Duodenal mucosa (tissue), 2 donors: ENCODE results near the gene TMEM14C.
A peak's percentile ranks its signal among the peaks of the same experiment; 100 is the strongest.

Source experiments
- H3K27ac ChIP-seq: one replicate; pipeline ENCODE4 v1.7.0; 2013; ENCODE audit warnings: low read depth, low read length
- H3K27me3 ChIP-seq, 2 donors: one replicate each; pipeline ENCODE4 v1.7.0; 2013; ENCODE audit warnings: low read length in 2 of 2, control low read depth in 1 of 2; ENCODE audit not compliant: insufficient read depth in 2 of 2, control insufficient read depth in 1 of 2
- H3K36me3 ChIP-seq, 2 donors: one replicate each; pipeline ENCODE4 v1.7.0; 2013; ENCODE audit warnings: low read length in 2 of 2, control low read depth in 1 of 2; ENCODE audit not compliant: insufficient read depth in 2 of 2, control insufficient read depth in 1 of 2
- H3K4me1 ChIP-seq, 2 donors: one replicate each; pipeline ENCODE4 v1.7.0; 2013; ENCODE audit warnings: low read length in 2 of 2, control low read depth in 1 of 2; ENCODE audit not compliant: insufficient read depth in 2 of 2, control insufficient read depth in 1 of 2
- H3K4me3 ChIP-seq, 2 donors: one replicate each; pipeline ENCODE4 v1.7.0; 2013; ENCODE audit warnings: low read length in 2 of 2, low read depth in 1 of 2
- H3K9ac ChIP-seq, 2 donors: one replicate each; pipeline ENCODE4 v1.7.0; 2013; ENCODE audit warnings: low read length in 2 of 2, low read depth in 1 of 2
- H3K9me3 ChIP-seq, 2 donors: one replicate each; pipeline ENCODE4 v1.7.0; 2013; ENCODE audit warnings: low read length in 2 of 2, control low read depth in 1 of 2; ENCODE audit not compliant: control insufficient read depth in 1 of 2

TMEM14C gene

GRCh38 chr6:10690651-10691445 lies 32.0 kb upstream of the TMEM14C start:
- Histone ChIP-seq H3K27me3 (no peaks in the 10 kb centered on the region), H3K9me3 (no peaks in the 10 kb centered on the region), H3K9ac (no peak overlapping the region), H3K4me1 (peaks cover 16% of the 10 kb centered on the region in 2 donors), H3K27ac (no peak overlapping the region), H3K36me3 (no peaks in the 10 kb centered on the region), H3K4me3 (no peak overlapping the region)

- H3K4me1 ChIP-seq = peaks cover 23 to 24% of the 10 kb centered on the region in 2 donors
- peak overlapping the region; percentile 35 to 96 for H3K9ac ChIP-seq
- H3K27ac ChIP-seq = no peak overlapping the region
- H3K36me3 ChIP-seq = peaks cover 0 to 6% of the 10 kb centered on the region in 2 donors
- H3K9me3 ChIP-seq = no peaks in the 10 kb centered on the region
- H3K4me3 ChIP-seq = peak overlapping the region; percentile 97 to 100
- H3K27me3 ChIP-seq = no peaks in the 10 kb centered on the region
These were observed 29.8 kb upstream of the TMEM14C start for GRCh38 chr6:10692965-10693538.

GRCh38 chr6:10694302-10695085 lies 28.4 kb upstream of the TMEM14C start, which contains the start of the genes C6orf52 and PAK1IP1:
C6orf52 (minus strand) TSS chr6:10694616; CDS start chr6:10687550, 7,066 bp downstream.
PAK1IP1 (plus strand) TSS chr6:10694972; CDS start chr6:10694986, 14 bp downstream.
- peak within 1 kb of the TSS; percentile 96 to 99 for H3K9ac ChIP-seq
- H3K4me3 ChIP-seq = peak within 1 kb of the TSS; percentile 97 to 100
- H3K9me3 ChIP-seq = no peaks in the 10 kb centered on the region
- H3K4me1 ChIP-seq = peaks cover 23 to 24% of the 10 kb centered on the region in 2 donors
- H3K36me3 ChIP-seq = peaks cover 0 to 20% of the 10 kb centered on the region in 2 donors
- no peaks in the 10 kb centered on the region for H3K27me3 ChIP-seq
- H3K27ac ChIP-seq = peak within 1 kb of the TSS; percentile 95

DNA sequence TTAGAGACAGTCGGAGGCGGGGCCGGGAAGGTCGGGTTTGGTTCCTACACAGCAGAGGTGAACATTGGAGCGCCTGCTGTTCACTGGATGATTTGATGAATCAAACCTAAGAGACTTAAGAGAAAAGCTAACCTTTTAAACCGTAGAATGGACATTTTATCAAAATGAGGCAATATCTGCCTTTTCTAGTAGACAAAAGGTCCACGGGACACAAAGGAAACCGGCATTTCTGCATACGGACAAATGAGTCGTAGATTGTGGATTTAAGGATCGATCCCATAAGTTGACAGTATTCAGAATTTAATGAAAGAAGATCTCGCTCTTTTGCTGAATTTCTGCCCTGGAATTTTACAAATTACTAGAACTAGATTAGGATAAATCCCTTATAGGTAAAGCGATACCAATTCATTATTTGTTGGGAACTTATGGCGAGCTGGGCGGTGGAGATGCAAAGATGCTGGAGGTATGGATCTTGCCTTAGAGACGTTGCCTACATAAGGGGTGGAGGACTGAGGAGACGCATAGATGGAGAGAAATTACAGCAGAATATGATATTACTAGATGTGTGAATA lies 27.7 kb upstream of the TMEM14C start:
- Histone ChIP-seq H3K4me1 (peaks cover 23 to 24% of the 10 kb centered on the region in 2 donors), H3K27ac (peak overlapping the region; percentile 95)

GRCh38 chr6:10696655-10697054 lies 26.2 kb upstream of the TMEM14C start:
- peaks cover 23 to 24% of the 10 kb centered on the region in 2 donors for H3K4me1 ChIP-seq
- H3K9ac ChIP-seq = no peak overlapping the region
- H3K27ac ChIP-seq = no peak overlapping the region
- H3K27me3 ChIP-seq = no peaks in the 10 kb centered on the region
- H3K9me3 ChIP-seq = no peaks in the 10 kb centered on the region
- H3K36me3 ChIP-seq = peaks cover 0 to 26% of the 10 kb centered on the region in 2 donors
- no peak overlapping the region for H3K4me3 ChIP-seq

More for the DNA sequence above, 27.7 kb upstream of the TMEM14C start:
- H3K9me3 ChIP-seq = no peaks in the 10 kb centered on the region
- peak overlapping the region; percentile 97 to 100 for H3K4me3 ChIP-seq
- H3K27me3 ChIP-seq = no peaks in the 10 kb centered on the region
- peaks cover 0 to 24% of the 10 kb centered on the region in 2 donors for H3K36me3 ChIP-seq
- peak overlapping the region; percentile 96 to 99 for H3K9ac ChIP-seq

GRCh38 chr6:10713962-10714361 lies 8.9 kb upstream of the TMEM14C start:
- H3K4me1 ChIP-seq = no peaks in the 10 kb centered on the region
- no peak overlapping the region for H3K4me3 ChIP-seq
- no peak overlapping the region for H3K9ac ChIP-seq
- peaks cover 3 to 9% of the 10 kb centered on the region in 2 donors for H3K9me3 ChIP-seq
- H3K27me3 ChIP-seq = no peaks in the 10 kb centered on the region
- H3K27ac ChIP-seq = no peak overlapping the region
- peaks cover 0 to 9% of the 10 kb centered on the region in 2 donors for H3K36me3 ChIP-seq

- Histone ChIP-seq H3K36me3 (no peaks in the 10 kb centered on the region), H3K27ac (no peak overlapping the region), H3K4me3 (peak overlapping the region; percentile 64 to 82), H3K4me1 (peaks cover 12 to 19% of the 10 kb centered on the region in 2 donors), H3K9me3 (peaks cover 3 to 14% of the 10 kb centered on the region in 2 donors), H3K27me3 (no peaks in the 10 kb centered on the region), H3K9ac (peak overlapping the region; percentile 58 to 85)
These were observed 3.4 kb upstream of the TMEM14C start for GRCh38 chr6:10719296-10719963.

DNA sequence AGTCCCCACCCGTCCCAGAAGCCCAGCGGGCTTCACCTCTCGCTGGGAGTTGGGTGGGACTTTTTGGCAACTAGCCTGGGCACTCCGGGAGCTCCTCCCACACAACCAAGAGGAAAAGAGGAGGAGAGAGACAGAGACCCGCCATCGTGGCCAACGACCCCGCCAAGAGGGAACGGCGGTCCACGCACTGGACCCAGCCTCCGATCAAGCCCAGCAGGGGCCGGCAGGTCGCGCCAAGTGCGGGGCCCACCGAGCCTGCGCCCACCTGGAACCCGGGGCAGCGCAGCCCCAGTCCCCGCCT lies 3.0 kb upstream of the TMEM14C start:
- Histone ChIP-seq H3K4me3 (peak overlapping the region; percentile 64 to 82), H3K27ac (peak overlapping the region; percentile 60), H3K9me3 (peaks cover 3 to 14% of the 10 kb centered on the region in 2 donors), H3K27me3 (no peaks in the 10 kb centered on the region), H3K9ac (peak overlapping the region; percentile 58 to 85), H3K36me3 (peaks cover 0 to 3% of the 10 kb centered on the region in 2 donors), H3K4me1 (peaks cover 12 to 23% of the 10 kb centered on the region in 2 donors)

DNA sequence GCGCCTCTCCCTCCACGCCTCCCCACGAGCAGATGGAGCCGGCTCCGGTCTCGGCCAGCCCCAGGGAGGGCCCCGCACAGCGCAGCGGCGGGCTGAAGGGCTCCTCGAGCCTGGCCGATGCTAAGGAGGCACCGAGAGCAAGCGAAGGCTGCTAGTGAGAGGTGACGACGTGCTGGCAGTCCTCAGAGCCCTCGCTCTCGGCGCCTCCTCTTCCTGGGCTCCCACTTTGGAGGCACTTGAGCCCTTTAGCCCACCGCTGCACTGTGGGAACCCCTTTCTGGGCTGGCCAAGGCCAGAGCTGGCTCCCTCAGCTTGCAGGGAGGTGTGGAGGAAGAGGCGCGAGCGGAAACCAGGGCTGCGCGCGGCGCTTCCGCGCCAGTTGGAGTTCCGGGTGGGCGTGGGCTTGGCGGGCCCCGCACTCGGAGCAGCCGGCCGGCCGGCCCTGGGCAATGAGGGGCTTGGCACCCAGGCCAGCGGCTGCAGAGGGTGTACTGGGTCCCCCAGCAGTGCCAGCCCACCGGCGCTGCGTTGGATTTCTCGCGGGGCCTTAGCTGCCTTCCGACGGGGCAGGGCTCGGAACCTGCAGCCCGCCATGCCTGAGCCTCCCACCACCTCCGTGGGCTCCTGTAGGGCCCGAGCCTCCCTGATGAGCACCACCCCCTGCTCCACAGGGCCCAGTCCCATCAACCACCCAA lies 2.5 kb upstream of the TMEM14C start:
- Histone ChIP-seq H3K27ac (peak overlapping the region; percentile 74), H3K27me3 (no peaks in the 10 kb centered on the region), H3K9me3 (peaks cover 3 to 14% of the 10 kb centered on the region in 2 donors), H3K4me1 (peaks cover 12 to 25% of the 10 kb centered on the region in 2 donors), H3K36me3 (peaks cover 0 to 6% of the 10 kb centered on the region in 2 donors), H3K9ac (peak overlapping the region; percentile 58 to 85), H3K4me3 (peak overlapping the region; percentile 64 to 82)
